Measurements from ENCODE around the gene PPIA.
"Not testable (repeated sequence)": the region's sequence is repeated elsewhere in the genome, so short reads cannot be mapped to it uniquely, and the experiment has no call there.

The PPIA gene

DNA sequence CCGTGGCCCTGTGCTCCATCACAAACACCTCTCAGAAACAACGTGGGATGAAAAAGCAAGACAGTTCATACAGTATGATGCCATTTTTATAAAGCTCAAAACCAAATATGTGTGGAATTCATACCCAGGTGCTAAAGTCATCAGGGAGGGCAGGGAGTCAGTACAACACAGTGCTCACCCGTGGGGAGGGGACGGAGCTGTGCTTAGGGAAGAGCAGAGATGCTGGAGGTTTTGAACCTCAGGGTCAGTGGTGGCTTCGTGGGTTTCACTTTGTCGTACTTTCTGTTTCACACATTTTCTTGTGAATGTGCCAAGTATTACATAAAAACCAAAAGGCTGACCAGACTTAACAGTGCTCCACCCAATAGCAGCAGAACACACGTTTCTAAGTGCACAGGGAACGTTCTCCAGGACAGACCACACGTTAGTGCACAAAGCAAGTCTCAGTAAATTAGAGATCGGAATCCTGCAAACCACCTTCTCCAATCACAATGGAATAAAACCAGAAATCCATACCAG lies 26.6 kb upstream of the PPIA start:
- Mint-ChIP-seq H3K4me3 (peak overlapping the region in 2 of 3 experiments; percentile 9 to 13), H3K27ac (peak overlapping the region; percentile 99 to 100 (median 99)), H3K9me3 (no peaks in the 10 kb centered on the region), H3K4me1 (peaks cover 42% of the 10 kb centered on the region), H3K36me3 (ENCODE audit: low read depth) (peaks cover 27% of the 10 kb centered on the region), H3K27me3 (ENCODE audit: low read depth) (peaks cover 4% of the 10 kb centered on the region)
- TF ChIP-seq, protein P1, sequence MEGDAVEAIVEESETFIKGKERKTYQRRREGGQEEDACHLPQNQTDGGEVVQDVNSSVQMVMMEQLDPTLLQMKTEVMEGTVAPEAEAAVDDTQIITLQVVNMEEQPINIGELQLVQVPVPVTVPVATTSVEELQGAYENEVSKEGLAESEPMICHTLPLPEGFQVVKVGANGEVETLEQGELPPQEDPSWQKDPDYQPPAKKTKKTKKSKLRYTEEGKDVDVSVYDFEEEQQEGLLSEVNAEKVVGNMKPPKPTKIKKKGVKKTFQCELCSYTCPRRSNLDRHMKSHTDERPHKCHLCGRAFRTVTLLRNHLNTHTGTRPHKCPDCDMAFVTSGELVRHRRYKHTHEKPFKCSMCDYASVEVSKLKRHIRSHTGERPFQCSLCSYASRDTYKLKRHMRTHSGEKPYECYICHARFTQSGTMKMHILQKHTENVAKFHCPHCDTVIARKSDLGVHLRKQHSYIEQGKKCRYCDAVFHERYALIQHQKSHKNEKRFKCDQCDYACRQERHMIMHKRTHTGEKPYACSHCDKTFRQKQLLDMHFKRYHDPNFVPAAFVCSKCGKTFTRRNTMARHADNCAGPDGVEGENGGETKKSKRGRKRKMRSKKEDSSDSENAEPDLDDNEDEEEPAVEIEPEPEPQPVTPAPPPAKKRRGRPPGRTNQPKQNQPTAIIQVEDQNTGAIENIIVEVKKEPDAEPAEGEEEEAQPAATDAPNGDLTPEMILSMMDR (IDR thresholded peaks at IDR 0.05; ENCODE audit: unreplicated experiment in 3 of 3), result no peak

DNA sequence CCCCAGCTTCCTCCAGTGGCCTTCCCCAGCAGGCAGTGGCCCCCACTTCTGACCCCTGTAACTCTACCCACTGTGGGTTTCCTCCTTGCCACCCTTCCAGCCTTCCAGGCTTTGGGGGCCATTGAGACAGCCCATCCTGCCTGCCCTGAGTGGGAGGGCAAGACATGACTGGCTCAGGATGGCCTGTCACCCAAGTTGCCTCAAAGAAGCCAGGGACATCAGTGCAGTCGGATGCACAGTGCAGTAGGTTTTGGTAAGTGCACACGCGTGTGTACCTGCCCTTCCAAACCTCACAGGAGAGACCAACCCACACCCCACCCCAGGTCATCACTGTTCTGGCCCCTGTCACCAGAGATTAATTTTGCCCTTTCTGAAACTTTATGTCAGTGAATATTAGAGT lies 25.1 kb upstream of the PPIA start:
- H3K4me3 Mint-ChIP-seq, result no peak overlapping the region
- peaks cover 23% of the 10 kb centered on the region for H3K36me3 Mint-ChIP-seq (ENCODE audit: low read depth)
- H3K4me1 Mint-ChIP-seq, result peaks cover 42% of the 10 kb centered on the region

DNA sequence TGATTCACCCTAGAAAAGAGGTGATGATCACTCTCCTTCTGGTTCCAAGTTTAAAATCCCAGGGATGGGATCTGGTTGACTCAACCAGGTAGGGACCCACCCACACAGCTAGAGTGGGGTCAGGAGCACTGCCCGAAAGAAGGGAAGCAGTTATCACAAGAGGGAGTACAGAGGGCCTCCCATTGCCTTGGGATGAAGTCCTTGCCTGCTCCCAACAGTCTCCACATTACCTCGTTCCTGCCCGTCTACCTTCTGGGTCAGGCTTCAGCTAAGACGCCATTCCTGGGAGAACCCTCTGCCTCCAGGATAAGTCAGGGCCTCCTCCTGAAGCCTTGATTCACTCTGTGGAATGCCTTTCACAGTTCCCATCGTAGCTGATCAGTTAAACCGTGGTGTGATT lies 24.0 kb upstream of the PPIA start:
- H3K36me3 Mint-ChIP-seq (ENCODE audit: low read depth), result peaks cover 15% of the 10 kb centered on the region
- H3K27ac Mint-ChIP-seq, result no peak overlapping the region
- TF ChIP-seq, protein P1 (IDR thresholded peaks at IDR 0.05; ENCODE audit: unreplicated experiment in 3 of 3), result no peak
- no peaks in the 10 kb centered on the region for H3K9me3 Mint-ChIP-seq
- H3K4me1 Mint-ChIP-seq, result peaks cover 35% of the 10 kb centered on the region
- no peak overlapping the region for H3K4me3 Mint-ChIP-seq
- peaks cover 4% of the 10 kb centered on the region for H3K27me3 Mint-ChIP-seq (ENCODE audit: low read depth)

More for the DNA sequence above, 25.1 kb upstream of the PPIA start:
- TF ChIP-seq, protein P1 (IDR thresholded peaks at IDR 0.05; ENCODE audit: unreplicated experiment in 3 of 3), result no peak
- Mint-ChIP-seq H3K27ac (peak overlapping the region in 2 of 3 experiments; percentile 59 to 72), H3K27me3 (ENCODE audit: low read depth) (peaks cover 4% of the 10 kb centered on the region), H3K9me3 (no peaks in the 10 kb centered on the region)

DNA sequence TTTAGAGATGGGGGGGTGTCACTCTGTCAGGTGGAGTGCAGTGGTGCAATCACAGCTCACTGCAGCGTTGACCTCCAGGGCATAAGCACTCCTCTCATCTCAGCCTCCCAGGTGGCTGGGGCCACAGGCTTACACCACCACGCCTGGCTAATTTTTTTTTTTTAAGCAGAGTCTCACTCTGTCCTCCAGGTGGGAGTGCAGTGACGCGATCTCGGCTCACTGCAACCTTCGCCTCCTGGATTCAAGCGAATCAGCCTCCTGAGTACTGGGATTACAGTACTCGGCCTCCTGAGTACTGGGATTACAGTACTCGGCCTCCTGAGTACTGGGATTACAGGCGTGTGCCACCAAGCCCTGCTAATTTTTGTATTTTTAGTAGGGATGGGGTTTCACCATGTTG lies 23.6 kb upstream of the PPIA start:
- Mint-ChIP-seq H3K36me3 (ENCODE audit: low read depth) (peaks cover 11% of the 10 kb centered on the region), H3K27me3 (ENCODE audit: low read depth) (peaks cover 4% of the 10 kb centered on the region), H3K27ac (no peak overlapping the region), H3K9me3 (no peaks in the 10 kb centered on the region), H3K4me3 (no peak overlapping the region), H3K4me1 (peaks cover 30% of the 10 kb centered on the region)
- TF ChIP-seq, protein P1 (IDR thresholded peaks at IDR 0.05; ENCODE audit: unreplicated experiment in 3 of 3), result no peak

DNA sequence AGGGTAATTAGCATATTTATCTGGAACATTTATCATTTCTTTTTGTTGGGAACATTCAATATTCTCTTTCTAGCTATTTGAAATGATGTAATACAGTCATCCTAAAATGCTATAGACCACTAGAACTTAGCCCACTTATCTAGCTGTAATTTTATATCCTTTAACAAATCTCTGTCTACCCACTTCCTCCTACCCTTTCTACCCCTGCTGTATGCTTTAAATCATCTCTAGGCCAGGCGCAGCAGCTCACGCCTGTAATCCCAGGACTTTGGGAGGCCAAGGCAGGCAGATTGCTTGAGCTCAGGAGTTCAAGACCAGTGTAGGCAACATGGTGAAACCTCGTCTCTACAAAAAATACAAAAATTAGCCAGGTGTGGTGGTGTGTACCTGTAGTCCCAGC lies 22.0 kb upstream of the PPIA start:
- H3K27me3 Mint-ChIP-seq (ENCODE audit: low read depth); H3K4me3 Mint-ChIP-seq; H3K27ac Mint-ChIP-seq; H3K9me3 Mint-ChIP-seq; H3K36me3 Mint-ChIP-seq (ENCODE audit: low read depth): not testable (repeated sequence)
- peaks cover 14% of the 10 kb centered on the region for H3K4me1 Mint-ChIP-seq

DNA sequence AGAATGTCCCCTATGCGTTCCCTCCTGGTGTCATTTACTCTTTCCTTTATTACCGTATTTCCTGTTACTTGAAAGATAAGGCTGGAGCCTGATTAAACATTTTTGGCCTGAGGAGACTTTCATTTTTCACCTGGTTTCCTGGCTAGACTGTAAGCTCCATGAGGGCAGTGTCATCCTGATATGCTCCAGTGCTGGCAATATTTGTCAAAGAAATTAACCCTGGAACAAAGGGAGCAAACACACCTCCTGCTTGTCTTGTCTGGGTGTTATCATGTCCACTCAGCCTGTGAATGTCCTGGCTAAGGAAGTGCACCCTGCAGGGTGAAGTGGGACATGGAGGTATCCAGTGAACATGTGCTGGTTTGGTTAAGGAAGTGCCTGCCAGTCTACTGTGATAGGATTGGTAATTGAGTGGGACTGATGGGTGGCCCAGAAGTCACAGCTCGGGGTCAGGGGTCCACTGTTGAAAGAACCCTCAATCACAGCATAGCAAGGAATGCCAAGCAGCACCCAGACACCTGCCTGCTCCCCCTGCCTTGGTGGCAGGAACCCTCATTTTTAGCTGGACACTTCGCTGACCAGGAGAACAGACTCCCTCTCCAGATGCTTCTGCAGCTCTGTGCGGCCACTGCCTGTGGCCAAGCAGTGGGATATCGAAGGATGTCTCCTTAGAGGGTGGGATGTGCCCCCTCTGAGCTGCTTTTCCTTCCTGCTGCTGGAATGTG lies 20.9 kb upstream of the PPIA start:
- Mint-ChIP-seq H3K27me3 (ENCODE audit: low read depth) (no peaks in the 10 kb centered on the region), H3K36me3 (ENCODE audit: low read depth) (no peaks in the 10 kb centered on the region), H3K4me1 (peaks cover 5% of the 10 kb centered on the region), H3K9me3 (no peaks in the 10 kb centered on the region), H3K27ac (no peak overlapping the region), H3K4me3 (no peak overlapping the region)
- TF ChIP-seq, protein P1 (IDR thresholded peaks at IDR 0.05; ENCODE audit: unreplicated experiment in 3 of 3), result no peak

All from nephron (organoid).